ENCODE data around the gene TOR4A.

The TOR4A gene

DNA sequence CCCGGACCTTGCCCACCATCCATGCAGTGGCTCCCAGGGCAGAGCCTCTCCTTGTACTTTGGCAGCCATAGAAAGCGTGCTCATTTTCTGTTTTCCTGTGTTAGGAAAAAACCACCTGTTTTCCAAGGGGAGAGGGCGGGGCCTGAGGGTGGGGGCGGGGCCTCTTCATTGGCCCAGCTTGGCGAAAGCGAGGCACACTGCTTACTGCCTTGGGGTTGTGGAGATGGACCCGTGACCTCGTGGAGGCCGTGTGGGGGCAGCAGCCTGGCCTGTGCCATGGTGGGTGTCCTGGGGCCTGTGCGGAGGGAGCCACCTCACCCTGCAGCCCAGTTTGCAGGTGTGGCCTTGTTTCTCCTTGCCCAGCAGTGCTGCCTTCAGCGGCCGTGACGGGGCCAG lies 4.4 kb upstream of the TOR4A start:
- no peak for DNase-seq (ENCODE audit: low spot score)

DNA sequence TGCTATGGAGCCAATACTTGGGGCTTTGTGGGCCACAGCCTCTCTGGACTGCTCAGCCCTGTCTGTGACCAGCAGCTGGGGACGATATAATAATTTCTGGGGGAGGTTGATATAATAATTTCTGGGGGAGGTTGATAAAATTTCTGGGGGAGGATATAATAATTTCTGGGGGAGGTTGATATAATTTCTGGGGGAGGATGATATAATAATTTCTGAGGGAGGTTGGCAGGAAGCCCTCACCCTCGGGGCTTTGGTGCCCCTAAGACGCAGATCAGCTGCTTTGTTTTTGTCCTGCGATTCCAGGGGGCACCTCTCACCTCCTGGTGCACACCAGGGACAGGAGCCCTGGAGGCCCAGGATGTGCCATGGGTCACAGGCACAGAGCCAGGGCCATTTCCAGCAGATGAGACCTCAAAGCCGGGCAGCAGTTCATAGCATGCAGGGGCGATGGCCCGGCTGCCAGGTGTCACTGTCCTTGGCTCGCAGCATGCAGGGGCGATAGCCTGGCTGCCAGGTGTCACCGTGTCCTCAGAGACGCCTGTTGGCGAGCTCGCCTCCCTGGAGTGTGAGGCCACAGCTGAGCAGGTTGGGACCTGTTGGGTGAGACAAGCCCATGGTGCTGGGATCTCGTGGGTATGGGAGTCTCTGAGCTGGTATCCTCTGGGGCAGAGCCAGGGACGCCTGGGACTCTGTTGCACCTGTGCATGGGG lies 3.8 kb upstream of the TOR4A start:
- DNase-seq (ENCODE audit: low spot score) = no peak

DNA sequence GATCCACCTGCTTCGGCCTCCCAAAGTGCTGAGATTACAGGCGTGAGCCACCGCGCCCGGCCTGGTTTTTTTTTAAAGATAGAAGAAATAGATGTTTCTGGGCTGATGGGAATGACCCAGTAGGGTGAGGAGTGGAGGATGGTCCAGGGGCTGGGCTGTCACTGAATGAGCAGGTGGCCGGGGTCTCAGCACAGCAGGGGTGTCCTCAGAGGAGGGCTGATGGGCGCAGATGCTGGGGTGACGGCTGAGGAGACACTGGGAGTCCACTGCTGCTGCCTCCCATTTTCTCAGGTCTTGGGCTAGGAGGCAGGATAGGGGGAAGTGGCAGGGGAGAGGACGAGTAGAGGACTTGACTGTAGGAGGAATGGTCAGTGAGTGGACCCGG lies 2.3 kb upstream of the TOR4A start:
- no peak for DNase-seq (ENCODE audit: low spot score)

DNA sequence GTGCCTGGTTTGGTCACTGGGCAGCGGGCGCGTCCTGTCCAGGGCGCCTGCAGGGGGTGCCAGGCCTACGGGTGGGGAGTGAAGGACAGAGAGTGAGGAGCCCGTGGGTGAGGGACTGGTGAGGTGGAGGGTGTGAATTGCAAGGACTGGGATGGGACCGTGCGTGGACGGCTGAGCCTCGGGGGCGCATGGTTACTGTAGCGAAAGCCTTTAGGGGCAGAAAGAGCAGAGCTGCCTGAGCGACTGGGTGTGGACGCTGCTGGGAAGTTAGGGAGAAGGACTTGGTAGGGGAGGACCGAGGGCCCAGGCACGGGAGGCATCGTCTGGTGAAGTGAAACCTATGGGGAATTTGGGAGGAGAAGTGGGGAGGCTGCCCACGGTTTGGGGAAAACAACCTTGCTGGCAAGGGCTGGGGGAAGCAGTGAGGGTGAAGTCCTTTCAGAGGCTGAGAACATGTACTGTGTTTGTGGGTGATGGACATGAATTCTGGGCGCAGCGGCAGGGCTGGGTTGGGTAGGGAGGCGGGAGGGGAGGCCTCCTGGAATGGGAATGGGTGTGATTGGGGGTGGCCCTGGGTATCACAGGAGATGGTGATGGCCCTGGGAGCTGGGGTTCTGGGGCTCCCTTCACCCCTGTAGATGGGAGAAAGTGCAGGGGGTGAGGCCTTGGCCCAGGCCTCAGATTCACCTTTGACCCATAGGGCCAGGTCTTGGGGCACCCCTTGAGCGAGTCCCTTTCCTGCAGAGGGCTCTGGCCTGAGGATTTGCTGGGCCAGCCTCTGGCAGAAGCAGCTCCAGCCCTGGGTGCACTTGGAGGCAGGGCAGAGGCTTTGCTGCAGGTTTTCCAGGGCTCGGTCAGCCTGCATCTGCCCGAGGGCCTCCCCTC lies 1.7 kb upstream of the TOR4A start:
- DNase-seq (ENCODE audit: low spot score) = no peak

DNA sequence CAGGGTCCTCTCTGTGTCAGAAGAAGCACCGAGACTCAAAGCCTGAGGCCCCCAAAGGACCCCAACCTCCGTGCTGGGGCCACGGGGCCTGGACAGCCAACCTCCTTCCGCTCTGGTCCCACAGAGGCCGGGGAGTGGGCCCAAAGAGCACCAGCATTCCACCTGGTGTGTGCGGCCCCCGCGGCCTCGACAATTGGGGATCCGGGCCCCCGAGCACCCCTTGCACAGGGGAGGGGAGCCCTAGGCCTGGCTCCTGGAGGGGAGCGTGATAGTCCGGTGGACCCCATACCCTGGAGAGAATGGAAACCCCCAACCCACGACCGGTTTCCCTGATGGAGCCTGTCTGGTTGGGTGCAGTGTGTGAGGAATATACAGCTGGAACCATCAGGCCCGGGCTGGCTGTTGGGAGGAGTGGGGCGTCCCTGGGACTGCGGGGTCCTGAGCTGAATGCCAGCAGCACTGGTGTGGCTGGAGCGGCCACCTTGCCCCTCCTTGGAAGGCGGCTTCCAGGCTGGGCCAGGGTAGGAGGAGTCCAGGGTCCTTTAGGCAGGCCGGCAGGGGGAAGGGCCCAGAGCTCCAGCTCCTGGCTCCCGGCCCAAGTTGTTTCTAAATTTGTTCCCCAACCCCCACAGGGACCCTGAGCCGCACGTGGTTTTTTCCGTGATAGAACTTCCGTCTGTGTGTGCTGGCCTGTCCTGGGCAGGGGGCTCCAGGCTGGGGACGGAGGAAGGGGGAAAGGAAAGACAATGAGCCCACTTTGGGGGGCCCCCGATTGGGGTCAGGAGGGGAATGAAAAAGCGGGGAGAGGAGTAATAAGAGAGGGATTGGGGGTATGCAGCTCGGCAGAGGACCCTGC lies 825 bp upstream of the TOR4A start:
- DNase-seq (ENCODE audit: low spot score) = no peak

DNA sequence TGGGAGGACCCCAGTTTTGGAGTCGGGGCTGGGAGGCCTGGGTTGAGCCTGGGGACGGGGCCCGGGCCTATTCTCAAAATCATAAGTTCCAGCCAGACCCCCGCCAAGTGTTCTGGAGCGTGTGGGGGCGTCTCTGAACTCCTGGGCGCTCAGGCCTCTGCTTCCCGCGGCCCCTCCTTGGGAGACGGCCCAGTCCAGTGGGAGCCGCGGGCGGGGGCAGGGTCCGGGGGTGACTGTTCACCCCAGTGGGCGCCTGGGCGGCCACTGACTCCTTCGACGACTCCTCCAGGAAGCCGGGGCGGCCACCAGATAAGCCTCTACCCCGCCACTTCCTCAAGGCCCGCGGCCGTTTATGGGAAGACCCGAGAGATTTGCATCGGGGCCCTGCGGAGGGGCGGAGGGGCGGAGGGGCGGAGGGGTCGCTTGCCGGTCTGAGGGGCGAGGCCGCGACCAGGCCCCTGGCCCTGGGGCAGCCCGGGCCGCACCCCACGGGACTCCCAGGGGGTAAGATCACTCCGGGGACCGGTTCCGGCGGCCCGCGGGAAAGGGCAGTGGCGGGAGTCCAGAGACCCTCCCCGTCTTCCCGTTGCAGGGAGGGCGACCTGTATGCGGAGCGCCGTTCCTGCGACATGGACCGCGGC lies 655 bp downstream of the TOR4A start:
- no peak for DNase-seq (ENCODE audit: low spot score)

DNA sequence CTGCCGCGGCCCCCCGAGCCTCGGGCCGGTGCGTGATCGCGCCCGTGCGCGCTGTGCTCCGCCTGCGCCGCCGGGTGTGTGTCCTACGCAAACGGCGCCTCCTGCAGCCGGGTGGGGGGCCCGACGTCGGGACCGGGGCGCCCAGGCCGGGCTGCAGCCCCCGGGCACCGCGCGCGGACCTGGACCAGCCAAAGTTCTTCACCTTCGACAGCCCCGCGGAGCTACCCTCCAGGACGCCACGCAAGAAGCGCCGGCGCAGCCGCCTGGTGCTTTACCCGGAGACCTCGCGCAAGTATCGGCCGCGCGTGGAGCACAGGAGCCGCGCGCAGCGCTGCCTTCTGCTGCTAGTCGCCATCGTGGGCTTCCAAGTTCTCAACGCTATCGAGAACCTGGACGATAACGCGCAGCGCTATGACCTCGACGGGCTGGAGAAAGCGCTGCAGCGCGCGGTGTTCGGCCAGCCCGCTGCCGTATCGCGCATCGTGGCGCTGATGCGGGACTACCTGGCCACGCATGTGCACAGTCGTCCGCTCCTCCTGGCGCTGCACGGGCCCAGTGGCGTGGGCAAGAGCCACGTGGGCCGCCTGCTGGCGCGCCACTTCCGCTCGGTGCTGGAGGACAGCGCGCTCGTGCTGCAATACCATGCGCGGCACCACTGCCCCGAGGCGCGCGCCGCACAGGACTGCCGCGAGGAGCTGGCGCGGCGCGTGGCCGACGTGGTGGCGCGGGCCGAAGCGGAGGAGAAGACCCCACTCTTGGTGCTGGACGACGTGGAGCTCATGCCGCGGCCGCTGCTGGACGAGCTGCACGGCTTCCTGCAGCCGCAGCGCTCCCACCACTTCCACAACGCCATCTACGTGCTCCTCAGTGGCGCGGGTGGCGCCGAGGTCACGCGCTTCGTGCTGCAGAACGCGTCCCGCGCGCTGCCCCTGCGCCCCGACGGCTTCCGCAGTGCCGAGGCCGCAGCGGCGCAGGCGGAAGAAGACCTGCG lies 1.5 kb downstream of the TOR4A start:
- DNase-seq (ENCODE audit: low spot score) = no peak

DNA sequence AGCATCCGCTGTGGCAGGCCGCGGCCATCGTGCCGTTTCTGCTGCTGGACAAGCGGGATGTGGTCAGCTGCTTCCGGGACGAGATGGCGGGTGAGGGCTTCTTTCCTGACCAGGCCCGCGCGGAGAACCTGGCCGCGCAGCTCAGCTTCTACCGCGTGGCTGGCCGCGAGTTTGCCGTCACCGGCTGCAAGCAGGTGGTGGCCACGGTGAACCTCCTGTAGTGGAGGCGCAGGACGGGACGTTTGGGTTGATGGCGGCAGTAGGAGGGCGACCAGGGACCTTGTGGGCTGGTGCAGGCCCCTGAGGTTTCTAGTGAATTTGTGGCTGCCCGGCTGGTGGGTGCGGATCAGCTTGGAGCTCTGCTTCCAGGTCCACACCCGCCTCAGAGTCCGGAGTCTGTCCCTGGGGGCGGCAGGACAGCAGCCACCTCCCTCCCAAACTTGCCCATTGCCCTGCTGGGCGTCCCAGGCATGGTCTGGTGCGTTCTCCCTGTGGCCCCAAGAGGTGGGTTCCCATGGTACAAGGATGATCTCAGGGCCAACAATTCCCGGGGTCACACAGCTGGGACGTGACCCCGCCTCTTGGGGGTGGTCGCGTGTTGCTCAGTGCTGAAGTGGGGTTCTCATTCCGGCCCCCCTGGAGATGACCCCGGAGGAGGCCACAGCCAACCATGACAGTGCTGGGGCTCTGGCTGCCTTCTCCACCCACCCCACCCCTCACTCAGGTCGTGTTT lies 2.4 kb downstream of the TOR4A start:
- DNase-seq (ENCODE audit: low spot score) = no peak

DNA sequence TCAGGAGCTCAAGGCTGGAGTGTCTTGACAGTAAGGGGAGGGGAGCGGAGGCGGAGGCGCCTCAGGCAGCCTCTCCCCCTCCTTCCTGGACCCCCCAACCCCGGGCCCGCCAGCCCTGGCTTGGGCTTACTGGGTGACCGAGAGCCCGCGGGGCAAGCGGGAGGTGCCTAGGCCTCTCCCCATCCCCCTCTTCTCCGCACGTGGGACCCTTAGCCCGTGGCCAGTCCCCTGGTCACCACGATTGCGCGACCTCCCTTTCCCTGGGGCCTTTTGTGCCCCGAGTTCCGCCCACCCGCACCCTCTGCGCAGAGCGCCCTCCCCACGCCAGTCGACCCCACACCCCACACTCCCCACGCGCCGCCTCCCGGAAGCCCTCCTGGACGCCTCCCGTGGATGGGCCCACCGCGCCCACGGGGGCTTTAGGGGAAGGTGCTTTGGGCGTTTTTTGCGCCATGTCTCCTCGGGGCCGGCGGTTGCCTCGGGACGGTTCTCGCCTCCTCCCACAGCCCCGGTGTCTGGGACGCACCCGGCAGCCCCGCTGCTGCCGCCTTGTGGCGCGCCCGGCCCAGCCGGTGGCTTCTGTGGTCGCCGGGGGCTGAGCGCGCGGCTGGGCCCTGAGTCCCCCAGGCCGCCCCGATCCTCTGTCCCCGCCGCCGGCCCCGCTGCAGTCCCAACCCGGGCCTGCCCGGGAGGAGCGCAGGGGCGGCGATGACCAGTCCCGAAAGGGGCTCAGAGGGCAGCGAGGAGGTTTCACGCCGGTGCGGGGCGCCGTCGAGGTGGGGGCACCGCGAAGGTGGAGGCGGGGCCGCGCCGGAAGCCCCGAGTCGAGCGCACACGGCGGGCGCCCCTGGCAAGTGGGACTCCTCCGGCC lies 3.2 kb downstream of the TOR4A start:
- DNase-seq (ENCODE audit: low spot score) = peak; percentile 90

DNA sequence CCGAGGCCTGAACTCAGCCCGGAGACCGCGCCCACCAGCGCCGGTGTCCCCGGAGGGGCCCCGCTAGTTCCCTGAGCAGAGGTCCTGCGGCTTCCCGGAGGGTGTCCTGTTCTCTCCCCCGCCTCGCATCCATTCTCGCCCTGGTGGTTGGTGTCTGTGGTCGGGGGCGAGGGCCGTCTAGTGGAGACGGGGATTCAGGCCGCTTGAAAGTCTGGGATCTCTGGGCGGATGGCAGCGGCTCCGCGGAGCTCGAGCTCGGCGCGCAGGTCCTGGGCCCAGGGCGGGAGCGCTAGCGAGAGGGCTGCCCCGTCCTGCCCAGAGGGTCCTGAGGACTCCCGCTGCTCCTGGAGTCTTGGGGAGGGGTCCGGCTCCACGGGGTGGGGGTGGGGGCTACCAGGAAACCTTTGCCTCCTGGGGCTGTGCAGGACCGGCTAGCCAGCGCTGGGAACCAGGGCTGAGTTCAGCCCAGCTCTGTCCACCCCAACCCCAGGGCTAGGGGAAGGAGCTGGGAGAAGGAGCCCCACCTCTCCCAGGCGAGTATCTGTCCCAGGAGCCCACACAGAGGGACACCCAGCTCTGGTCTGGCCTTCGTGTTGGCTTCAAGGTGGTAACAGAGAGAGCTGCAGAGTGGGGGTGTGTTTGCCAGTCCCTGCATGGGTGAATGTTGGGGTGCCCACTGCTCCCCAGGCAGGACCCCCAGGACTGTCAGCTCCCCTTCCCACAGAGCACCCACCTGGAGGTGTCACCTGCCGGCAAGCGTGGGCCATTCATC lies 4.0 kb downstream of the TOR4A start:
- no peak for DNase-seq (ENCODE audit: low spot score)

DNA sequence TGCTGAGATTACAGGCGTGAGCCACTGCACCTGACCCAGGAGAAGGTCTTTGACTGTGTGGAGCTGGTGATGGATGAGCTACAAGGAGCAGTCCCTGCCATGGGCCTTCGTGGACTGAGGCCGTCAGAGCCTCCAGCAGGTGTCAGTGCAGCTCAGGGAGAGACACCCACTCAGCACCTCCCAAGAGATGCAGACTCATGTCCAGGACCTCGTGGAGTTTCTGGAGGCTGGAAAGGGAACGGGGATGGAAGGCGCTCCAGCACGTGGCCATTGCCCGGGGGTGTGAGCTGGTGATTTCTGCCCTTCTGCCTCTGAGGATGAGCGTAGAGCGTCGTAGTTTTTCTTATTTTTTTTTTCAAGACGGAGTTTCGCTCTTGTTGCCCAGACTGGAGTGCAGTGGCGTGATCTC lies 9.5 kb downstream of the TOR4A start:
- DNase-seq (ENCODE audit: low spot score) = peak; percentile 84

DNA sequence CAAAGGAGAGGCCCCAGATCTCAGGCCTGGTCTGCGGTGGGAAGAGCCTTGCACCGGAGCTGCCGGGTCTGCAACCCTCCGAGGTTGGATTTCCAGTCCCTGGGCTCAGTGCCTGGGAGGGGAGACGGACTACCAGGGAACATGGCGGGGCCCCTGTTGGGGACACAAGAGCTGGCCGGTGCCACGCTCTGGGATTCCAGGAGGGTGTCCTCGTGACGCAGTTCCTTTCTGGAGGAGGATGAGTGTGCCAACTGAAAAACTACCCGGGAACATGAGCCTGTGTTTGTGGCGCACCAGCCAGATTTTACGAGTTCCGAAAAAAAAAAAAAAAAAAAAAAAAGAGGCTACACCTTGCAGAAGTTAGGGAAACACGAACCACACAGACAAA lies 15.6 kb downstream of the TOR4A start:
- no peak for DNase-seq (ENCODE audit: low spot score)

DNA sequence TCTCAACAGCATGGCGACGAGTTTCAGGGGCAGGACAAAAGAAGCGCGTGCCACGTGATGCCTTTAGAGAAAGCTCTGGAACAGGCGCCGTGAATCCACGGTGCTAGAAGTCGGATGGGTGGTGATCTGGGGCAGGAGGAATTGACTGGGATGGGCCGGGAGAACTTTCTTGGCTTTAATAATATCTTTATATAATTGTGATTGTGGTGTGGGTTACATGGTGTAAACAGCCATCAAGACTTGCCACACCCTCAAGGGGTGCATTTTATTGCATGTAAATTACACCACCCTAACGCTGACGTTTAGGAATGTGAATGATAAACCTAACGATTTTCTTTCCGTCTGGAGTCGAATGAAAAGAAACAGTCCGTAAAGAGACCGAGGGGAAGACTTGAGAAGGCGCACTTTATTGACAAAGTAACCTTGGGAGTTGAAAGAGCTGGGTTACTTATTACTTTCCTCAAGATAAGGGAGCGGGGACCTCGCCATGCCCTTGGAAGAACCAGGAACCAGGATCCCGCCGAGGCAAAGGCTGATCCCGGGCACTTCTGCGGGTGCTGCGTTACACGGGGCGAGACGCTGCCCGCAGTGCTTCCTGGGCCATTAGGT lies 16.1 kb downstream of the TOR4A start:
- DNase-seq (ENCODE audit: low spot score) = no peak

DNA sequence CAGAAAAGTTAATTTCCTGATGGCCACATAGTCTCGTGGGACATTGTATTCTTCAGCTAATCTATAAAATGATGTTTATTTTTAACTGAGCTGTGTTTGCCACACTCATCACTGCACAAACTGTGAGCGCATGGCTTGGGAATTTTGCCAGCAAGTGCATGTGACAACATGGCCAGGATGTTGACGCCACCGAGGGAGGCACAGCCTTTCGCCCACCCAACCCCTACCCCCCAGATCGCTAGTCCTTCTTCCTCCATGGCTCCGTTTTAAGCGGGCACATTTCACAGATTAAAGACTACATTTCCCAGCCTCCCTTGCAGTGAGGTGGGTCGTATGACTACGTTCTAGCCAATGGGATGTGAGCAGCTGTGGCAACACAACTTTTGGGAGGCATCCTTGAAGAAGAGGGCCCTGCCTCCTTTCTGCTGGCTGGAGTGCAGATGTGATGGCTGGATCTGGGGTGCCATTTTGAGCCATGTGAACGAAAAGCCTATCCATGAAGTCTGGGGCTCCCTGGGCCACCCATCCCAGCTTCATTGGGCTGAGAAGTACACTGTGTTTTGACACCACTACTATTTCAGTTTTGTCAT lies 16.7 kb downstream of the TOR4A start:
- no peak for DNase-seq (ENCODE audit: low spot score)

DNA sequence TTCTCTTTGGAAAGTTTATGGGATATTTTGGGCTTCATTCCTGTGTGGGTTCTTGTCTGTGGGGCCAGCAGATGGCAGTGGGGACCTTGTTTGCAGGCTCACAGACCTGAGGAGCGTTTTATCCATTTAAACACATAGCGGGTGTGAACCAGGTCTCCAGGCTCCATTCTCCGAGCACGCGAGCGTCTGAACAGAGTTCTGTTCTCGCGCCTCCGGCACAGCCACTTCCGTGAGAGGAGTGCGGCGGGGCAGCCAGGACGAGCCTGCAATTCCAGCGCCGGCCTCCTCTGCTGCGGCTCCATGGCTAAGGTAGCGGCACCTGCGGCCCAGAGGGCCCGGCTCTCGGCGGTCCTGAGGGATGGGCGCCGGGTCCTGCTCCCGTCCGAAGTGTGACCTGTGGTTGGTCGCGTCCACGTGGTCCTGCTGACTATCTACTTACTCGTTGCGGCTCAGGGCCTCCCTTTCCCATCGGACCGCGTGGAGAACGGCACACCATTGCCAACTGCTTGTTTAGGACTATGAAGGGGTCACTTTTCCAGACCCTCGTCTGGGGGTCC lies 17.2 kb downstream of the TOR4A start:
- no peak for DNase-seq (ENCODE audit: low spot score)

DNA sequence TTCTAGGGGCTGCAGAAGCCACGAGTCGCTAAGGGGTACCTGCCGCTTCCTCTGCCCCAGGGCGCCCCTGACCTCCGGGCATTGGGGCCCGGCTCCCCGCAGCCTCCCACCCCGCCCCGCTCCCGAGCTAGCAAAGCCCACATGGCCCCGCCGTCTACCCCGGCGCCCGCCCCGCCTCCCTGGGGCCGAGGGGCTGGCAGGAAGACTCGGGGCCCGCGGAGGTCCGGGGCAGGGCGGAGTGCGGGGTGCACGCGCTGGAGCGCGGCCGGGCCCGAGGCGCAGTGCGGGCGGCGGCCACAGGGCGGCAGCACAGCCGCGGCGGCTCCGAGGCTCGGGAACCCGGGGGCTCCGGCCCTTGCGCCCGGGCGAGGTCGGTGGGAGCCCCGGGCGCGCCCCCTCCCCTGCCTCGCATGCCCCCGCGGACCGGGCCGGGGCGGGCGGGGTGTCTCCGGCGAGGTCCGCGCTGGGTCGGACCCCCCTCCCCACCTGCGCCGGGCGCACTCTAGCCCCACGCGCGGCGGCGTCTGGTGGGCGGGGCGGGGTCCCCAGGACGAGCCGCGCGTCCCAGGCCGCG lies 17.8 kb downstream of the TOR4A start:
- DNase-seq (ENCODE audit: low spot score) = peak; percentile 95

Data from D341Med (cell line).